CD4-positive, alpha-beta T cell treated with Interleukin-15 for 4 hours (primary cell): ENCODE data around the gene ENTPD7.
"Not testable (repeated sequence)": the region's sequence is repeated elsewhere in the genome, so short reads cannot be mapped to it uniquely, and the experiment has no call there.

Experiments
- DNase-seq: peaks from one replicate; pipeline ENCODE4 v3.0.0-alpha.2; 2020; ENCODE audit warnings: low spot score

Gene ENTPD7, protein sequence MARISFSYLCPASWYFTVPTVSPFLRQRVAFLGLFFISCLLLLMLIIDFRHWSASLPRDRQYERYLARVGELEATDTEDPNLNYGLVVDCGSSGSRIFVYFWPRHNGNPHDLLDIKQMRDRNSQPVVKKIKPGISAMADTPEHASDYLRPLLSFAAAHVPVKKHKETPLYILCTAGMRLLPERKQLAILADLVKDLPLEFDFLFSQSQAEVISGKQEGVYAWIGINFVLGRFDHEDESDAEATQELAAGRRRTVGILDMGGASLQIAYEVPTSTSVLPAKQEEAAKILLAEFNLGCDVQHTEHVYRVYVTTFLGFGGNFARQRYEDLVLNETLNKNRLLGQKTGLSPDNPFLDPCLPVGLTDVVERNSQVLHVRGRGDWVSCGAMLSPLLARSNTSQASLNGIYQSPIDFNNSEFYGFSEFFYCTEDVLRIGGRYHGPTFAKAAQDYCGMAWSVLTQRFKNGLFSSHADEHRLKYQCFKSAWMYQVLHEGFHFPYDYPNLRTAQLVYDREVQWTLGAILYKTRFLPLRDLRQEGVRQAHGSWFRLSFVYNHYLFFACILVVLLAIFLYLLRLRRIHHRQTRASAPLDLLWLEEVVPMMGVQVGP

DNA sequence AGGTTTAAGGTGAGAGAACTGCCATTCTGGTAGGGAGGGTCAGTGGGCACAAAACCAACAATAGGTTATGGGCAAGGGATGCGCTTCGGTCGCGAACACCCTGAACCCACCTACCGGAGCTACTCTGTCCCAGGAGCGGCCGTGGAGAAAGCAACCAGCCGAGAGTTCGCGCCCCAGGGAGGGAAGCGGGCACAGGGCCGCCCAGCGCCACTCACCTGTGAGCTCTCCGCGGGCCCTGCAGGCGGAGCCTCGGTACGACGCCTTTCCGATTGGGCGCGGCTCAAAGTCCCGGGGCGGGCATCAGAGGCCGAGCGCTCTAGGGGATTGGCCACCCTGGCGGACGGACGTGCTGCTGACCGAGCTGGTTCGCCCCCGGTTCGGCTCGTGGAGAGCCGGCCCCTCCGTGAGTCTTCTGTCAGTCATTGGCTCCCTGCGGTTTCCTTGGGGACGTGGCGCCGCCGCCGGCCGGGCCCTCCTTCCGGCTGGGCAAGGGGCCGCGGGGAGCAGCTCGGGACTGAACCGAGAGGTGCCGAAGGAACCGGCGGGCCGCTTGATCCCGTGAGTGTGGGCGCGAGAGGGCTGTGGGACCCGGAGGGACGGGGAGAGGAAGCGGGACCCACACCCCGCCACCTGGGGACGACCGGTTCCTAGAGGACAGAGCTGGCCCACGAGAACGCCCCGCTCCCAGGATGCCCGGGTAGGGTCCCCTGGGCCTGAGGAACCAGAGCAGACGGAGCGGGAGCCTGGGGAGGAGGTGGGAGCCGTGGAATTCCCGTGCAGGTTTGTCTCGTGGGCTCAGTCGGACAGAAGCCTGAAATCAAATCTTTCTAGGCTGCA is at the start of gene ENTPD7:
Gene ENTPD7 (plus strand): TSS at position 479 of the 837 bp plus-strand sequence. CDS start 448 bp downstream, outside the sequence.
- DNase-seq = peak; percentile 89

DNA sequence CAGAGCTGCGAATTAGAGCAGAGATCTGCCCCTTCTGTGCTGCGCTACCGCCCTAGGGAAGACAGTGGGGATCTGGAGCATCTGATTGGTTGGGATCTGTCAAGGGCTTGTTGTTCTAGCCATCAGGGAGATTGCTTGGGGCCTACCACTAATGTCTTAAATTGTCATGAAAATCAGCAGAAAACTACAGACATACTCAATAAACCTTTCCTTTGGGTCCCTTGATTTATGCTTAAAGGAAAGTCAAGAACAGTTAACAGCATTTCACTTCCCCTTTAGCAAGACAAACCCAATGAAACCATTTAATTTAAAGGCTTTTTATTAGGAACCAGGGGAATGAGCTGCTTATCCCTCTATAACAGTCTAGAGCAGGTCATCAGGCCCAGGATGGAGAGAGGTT is 49.1 kb upstream of the ENTPD7 start:
- no peak for DNase-seq

DNA sequence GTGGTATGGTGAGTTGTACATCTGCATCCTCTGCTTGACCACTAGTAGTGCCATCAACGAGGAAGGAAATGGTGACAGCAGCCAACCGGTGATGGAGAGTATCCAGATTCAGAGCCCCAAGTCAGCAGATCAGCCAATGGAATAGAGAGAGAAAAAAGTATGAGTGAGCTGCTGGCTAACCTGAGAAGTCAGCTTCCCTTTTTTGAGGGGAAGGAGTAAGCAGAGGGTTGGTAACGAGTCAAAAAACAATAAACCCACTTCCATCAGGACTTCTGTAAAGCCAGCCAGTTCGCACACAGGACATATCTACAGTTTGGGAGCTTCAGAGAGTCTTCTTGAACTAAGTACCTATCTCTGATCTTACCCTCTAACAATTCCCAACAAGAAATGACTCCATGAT is 48.0 kb upstream of the ENTPD7 start:
- DNase-seq = no peak

DNA sequence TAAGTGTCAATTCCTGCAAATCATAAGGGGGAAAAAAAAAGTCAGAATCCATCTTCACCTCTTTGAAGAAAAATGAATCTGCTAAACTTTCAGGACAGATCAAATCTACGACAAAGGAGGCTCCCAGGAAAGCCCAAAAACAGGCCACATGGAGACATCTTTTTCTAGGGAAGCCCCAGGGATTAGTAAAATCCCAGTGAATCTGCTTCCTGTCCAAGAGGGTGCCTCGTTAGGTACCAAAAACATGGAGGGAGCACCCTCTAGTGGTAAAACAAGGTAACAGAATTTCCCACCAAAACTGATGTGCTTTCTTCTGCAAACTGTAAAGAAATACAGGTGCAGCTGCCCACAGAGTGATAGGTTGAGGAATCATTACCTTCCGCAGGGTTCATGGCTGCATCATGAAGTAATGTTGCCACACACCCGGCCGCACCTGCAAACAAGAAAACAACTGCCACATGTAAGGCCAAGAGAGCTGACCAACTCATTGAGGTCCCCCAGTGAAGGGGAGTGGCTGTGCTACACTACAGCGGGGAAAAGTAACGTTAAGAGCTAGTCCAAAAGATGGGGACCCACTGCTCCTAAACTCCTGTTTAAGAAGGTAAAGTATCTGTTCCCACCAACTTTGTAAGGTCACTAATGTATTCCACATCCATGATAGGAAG is 47.0 kb upstream of the ENTPD7 start:
- peak; percentile 67 for DNase-seq

DNA sequence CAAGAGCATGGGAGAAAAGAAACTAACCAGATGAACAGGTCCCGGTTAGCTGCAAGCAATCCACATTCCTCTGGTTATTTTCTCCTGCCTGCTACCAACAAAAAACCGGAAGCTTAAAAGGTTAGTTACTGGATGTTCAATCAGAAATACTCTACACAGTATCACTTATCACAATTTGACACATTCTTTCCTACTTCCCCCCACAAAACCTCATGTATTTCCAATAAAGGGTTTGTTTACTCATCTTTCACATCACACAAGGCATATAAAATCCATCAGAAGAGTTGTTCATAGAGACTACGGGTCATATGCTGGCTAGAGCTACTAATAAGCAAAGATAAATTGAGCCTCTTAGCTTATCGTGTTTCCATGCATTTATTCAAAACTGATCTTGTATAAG is 43.9 kb upstream of the ENTPD7 start:
- DNase-seq = no peak

DNA sequence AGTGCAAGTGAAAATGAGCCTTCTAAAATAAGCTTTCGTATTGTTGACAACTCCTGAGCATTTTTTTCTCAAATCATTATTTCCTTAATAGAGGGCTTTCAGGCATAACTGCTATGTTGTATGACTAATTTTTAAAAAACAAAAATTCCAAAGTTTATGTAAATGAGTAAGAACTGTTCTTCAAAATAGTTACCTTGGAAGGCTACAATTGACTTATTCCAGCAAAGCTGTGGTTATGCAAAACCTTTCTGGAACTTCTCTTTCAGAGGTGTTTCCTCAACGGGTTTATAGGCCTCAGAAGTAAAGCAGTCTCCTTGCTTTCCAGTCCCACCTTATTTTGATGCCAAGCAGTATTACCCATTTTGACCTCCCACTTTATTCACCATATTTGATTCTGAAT is 41.6 kb upstream of the ENTPD7 start:
- DNase-seq = no peak

DNA sequence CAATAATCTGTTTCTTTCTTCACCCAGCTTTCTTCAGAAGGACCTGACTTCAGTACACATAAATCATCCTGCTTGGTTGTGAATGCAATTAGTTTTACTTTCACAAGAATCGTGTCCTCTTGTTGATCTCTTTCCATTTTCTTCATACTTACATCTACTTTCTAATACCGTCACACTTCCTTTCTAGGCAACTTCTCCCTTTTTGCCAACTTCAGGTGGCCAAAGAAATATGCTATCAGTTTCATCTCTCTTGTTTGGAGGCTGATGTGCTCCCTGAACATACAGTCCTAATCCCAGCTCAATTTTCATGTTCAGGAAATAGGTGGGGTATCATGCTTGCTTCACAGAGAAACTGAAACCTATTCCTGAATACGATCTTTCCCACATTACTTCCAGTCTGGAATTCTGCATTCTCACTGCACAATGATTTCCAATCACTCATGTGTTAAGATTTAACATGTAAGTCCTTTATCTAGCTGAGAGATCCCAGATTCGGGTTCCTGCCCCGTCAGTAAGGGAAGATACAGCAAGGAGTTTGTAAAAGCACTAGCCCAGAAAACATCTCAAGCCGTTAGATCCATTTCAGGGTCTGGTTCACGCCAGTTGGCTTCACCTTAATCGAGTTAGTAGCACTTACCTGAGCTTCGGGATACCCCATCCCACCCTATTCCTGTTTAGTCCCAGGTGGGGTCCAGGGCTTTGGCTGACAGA is 40.1 kb upstream of the ENTPD7 start:
- no peak for DNase-seq

DNA sequence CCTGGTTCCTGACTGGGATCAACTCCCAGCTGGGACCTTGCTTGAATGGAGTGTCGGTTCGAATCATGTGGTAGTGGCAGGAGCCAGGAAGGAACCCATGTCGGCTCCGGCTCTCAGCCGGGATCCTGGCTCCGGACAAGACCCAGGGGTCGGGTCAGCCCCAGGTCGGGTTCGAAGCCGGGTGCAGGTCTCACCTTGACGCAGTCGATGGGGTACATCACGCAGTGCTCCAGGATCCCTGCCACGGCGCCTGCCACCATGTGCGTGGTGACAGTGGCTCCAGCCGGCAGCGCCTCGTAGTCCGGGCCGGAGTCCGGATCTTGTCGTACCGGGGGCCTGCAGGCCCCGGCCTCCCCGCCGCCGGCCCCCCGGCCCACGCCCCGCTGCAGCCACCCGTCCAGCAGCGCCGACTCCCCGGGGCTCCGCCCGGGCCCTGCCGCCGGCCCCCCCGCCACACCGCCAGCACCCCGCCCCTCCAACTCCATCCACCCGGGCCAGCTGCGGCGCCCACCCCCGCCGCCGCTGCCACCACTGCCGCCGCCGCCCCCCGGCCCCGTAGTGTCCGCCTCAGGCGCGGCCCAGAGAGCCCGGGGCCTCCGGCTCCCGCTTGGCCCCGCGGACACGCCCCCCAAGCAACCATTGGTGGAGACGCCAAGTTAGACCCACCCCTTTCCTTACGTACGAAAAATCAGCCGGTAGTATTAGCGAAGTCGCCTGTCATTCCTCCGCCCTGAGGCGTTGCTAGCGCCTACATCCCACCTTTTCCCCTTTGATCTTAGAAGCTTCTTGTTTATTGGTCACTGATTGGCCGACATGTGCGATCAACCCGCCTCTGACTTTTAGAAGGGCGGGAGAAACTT is 39.2 kb upstream of the ENTPD7 start, which contains the start of gene SLC25A28:
Gene SLC25A28 (minus strand): TSS at position 589 of the 860 bp plus-strand sequence. CDS start 104 bp downstream, at position 485.
- peak; percentile 97 for DNase-seq

DNA sequence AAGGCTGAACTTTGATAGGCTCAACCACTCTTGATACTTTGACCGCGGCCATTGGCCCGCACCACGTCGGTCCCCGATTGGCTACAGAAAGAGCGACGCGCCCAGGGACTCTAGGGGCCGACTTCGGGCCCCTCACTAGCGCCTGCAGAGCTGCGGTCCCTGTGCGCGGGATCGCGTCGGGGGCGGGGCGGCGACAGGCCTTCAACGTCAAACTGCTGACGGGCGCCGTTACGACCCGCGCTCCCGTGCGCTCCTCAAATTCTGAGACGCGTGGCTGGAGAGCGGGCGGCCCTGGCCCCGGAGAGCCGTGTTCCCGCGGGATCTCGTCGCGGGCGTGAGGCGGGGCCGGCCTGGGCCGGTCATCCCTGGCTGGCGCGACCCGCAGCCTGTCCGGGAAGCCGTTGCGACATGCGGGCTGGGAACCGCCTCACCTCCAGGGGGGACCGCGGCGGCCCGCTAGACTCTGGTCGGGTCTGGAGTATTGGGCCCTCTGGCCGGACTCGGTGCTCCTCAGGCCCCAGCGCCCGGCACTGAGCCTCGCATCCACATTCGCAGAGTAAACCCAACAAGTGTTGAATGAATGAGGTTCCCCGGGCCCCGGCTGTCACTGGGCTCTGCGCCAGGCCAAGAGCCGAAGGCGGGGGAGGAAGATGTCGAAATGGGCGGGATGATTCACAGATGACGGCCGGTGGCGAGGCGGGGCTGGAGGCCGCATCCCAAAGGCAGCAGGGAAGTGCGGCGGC is 38.4 kb upstream of the ENTPD7 start:
- peak; percentile 75 for DNase-seq

DNA sequence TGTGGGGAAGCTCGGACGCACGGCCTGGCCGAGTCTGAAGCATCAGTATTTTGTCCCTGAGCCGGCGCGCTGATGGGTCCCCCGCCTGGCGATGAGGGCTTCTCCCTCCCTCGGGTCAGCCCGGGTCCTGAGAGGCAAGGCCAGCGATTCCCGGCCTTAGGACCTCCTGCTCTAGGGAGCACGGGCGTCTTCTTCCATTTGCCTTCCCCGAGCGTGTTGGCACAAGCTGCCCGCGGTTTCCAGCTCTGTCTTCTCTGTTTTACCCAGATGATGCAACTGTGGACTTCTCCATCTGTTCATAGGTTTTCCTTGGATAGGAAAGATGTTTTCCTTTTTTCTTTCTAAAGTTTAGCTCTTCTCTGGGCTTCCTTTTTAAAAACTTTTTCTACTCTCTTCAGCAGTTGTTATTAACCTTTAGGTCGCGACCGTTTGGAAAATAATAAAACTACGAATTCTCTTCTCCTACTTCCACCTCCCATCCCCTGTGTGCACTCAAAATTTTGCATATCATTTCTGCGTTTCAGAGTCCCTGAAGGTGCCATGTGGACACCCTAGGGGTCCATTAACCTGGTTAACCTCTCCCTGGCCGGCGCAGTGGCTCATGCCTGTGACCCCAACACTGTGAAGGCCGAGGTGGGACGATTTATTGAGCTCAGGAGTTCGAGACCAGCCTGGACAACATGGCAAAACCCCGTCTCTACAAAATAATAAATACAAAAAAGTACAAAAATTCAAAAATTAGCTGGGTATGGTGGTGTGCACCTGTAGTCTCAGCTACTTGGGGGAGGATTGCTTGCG is 37.7 kb upstream of the ENTPD7 start:
- DNase-seq = no peak

DNA sequence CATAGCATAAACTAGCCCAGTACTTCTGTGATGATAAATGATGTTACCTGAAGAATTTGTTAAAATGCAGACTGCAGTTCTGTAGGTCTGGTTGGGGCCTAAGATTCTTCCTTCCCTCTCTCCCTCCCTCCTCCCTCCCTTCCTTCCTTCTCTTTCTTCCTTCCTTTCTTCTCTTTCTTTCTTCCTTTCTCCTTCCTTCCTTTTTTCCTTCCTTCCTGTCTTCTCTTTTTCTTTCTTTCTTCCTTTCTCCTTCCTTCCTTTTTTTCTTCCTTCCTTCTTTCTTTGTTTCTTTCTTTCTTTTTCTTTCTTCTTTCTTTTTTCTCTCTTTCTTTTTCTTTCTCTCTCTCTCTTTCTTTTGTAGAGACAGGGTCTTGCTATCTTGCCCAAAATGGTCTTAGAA is 35.4 kb upstream of the ENTPD7 start:
- no peak for DNase-seq

DNA sequence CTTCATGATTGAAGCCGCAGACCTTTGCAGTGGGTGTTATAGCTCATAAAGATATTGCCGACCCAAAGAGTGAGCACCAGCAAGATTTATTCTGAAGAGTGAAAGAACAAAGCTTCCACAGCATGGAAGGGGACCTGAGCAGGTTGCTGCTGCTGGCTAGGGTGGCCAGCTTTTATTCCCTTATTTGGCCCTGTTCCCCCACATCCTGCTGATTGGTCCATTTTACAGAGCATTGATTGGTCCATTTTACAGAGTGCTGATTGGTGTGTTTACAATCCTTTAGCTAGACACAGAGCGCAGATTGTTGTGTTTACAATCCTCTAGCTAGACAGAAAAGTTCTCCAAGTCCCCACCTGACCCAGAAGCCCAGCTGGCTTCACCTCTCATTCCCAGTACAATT is 34.2 kb upstream of the ENTPD7 start:
- not testable (repeated sequence) for DNase-seq

DNA sequence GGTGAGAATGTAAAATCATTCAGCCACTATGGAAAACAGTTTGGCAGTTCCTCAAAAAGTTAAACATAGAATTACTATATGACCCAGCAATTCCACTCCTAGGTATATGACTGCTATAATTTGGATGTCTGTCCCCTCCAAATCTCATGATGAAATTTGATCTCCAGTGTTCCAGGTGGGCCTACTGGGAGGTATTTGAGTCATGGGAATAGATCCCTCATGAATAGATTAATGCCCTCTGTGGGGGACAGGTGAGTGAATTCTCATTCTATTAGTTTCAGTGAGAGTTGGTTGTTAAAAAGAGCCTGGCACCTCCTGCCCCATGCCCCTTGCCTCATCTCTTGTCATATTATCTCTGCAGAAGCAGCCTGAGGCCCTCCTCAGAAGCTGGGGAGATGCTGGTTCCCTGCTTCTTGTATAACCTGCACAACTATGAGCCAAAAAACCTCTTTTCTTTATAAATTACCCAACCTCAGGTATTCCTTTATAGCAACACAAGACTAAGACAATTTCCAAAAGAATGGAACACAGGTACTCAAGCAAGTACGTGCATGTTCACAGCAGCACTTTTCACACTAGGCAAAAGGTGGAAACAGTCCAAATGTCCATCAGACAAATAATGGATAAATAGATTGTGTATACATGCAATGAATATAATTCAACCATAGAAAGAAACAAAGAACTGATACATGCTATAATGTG is 30.2 kb upstream of the ENTPD7 start:
- no peak for DNase-seq

DNA sequence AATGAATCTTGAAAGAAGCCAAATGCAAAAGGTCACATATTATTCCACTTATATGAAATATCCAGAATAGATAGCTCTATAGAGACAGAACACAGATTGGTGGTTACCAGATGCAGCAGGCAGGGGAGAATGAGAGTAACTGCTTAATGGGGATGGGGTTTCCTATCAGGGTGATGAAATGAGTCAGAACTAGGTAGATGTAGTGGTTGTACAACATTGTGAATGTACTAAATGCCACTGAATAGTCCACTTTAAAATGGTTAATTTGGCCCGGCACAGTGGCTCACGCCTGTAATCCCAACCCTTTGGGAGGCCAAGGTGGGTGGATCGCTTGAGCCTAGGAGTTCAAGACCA is 29.7 kb upstream of the ENTPD7 start:
- no peak for DNase-seq

DNA sequence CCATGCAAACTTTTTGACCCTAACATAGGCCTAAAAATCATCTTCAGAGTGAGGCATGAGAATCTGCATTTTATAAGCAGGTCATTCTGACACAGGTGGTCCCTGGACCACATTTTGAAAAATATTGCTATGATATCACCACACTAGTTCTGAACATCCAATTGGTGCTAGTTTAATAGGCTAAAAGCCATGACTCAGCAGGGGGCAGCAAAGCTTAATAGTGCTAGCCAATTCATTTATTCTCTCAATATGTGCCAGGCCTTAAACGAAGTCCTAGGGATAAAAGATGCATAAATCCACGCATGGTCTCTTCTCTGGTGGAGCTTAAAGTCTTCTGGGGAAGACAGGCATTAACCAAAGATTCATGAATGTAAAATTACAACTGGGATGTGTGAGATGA is 28.9 kb upstream of the ENTPD7 start:
- DNase-seq = no peak

DNA sequence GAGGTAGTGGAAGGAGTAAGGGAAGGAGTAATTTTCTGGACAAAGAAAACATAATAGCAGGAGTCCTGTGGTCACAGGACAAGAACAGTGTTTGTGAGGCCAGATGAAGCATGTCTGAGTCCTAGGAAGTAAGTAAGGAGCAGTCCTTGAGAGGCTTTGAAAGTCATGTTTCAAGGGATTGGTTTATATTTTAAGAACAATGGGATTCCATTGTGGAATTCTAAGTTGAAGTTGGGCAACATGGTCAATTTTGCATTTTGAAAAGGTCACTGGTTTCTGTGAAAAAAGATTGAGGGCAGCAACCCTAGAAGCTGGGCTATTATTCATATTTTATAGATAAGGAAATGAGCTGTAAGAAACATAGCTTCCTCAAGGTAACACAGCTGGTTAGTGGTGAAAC is 28.3 kb upstream of the ENTPD7 start:
- no peak for DNase-seq

DNA sequence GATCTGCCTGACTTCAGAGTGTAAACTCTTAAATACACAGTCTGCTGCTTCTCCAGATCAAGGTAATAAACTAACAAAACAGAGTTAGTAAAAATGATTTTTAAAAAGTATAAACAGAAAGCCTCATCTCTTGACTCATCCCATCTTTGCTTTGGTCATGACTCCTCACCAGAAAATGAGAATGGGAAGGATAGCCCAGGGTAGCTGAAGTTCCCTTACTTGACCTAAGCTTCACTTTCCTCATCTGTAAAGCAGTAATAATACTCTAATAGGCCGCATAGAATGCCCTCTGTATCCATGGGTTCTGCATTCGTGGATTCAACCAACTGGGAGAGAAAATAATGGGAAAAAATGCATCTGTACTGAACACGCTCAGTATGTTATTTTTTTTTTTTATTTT is 27.8 kb upstream of the ENTPD7 start:
- DNase-seq = no peak

DNA sequence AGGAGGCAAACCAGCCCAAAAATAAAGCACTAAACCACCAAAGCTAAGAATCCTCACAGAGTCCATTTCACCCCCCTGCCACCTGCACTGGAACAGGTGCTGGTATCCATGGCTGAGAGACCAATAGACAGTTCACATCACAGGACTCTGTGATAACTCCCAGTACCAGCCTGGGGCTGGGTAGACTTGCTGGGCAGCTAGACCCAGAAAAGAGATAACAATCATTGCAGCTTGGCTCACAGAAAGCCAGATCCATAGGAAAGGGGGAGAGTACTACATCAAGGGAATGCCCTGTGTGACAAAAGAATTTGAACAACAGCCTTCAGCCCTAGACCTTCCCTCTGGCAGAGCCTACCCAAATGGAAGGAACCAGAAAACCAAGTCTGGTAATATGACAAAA is 25.5 kb upstream of the ENTPD7 start:
- no peak for DNase-seq
